Activated CD4-positive, alpha-beta T cell treated with anti-CD3 and anti-CD28 coated beads, Interleukin-2, amount 50 U/mL, for 24 hours (primary cell): Measurements from ENCODE around the gene MMP24.
A peak's percentile ranks its signal among the peaks of the same experiment; 100 is the strongest.
"Not testable (repeated sequence)": the region's sequence is repeated elsewhere in the genome, so short reads cannot be mapped to it uniquely, and the experiment has no call there.

Source experiments
- DNase-seq, 2 donors: peaks; one replicate each; pipeline ENCODE4 v3.0.0-alpha.2; 2020; ENCODE audit warnings: low read depth in 1 of 2, low spot score in 1 of 2

The MMP24 gene

GRCh38 chr20:35216541-35216940 is 9.9 kb upstream of the MMP24 start:
- DNase-seq: no peak

DNA sequence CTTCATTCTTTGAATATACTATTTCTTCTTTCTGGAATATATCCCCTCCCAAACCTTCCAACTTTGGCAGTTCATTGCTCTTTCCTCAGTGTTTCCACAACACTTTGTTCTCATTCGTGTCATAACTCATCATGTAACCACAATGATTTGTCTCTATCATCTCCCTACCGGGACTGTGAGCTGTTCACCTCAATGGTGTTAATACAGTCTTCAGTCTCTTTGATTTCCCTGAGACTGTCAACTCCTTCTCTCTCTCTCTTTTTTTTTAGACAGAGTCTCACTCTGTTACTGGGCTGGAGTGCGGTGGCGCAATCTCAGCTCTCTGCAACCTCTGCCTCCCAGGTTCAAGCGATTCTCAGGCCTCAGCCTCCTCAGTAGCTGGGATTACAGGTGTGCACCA is 2.5 kb upstream of the MMP24 start:
- no peak for DNase-seq

DNA sequence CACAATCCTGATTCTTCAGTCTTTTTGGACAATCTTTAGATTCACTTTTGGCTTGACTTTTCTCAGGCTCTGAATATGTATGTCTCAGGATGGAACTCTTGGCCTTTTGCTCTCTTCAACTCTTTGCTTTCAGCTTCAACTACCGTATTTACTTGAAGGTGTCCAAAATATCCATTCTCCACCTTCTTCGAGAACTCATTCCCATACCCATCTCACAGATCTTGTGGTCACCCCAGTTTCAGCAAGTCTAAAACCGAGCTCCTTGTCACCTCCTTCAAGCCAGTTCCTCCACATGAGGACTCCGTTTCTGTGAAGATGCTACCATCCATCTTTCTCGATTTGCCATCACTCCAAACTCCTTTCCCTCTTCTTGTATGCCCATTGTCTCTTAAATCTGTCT is 2.0 kb upstream of the MMP24 start:
- no peak for DNase-seq

GRCh38 chr20:35225319-35226125 is 968 bp upstream of the MMP24 start:
- DNase-seq: no peak

- peak; percentile 6 to 18 for DNase-seq
Measured at GRCh38 chr20:35226884-35227681, 593 bp downstream of the MMP24 start.

DNA sequence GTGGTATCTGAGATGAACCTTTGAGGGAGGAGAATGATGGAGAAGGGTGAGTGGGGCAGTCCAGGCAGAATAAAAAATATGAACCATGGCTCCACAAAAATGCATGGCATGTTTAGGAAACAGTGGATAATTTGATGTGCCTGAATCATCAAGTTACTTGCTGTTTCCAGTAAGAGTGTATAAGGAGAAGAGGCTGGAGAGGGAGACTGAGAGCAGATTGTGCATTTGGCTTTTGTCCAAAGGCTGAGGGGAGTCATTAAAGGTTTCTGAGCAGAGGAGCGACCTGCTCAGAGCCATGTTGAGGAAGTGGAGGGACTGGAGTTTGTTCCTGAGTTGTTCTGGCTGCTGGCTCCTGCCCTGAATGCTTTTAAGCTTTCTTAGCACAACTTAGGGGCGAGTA is 6.1 kb downstream of the MMP24 start:
- DNase-seq: no peak

DNA sequence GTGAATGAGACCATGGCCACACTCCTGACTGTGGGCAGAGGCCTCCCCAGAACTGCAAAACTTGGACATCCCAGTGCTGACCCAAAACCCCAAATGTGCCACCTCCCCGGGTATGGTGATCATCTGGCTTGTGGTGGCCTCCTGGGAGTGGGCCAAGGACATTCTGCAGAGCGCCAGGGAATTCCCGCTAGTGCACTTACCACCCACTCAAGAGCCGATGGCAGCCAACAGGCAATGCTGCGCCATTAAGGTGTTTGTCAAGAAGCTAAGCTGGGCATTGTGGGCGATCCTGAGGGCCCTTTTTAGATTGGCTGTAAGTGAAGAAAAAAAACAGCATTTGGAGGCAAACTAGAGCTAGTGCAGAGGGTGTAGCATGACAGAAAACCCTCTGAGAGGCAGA is 9.4 kb downstream of the MMP24 start:
- no peak for DNase-seq

DNA sequence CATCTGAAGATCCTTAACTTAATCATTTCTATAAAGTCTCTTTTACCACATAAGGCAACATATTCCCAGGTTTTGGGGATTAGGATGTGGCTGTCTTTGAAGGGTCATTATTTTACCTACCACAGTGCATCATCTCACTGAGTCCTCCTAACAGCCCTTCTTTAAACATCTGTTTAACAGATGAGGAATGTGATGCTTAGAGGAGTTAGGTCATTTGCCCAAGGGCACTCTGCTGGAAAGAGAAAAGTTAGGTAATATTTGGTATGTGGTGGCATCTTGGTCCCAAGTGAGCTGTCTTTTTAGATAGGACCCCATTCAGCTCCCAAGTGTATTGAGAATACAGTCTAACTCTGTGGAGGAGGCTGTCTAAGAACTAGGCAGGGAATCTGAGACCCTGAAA is 11.0 kb downstream of the MMP24 start:
- no peak for DNase-seq

GRCh38 chr20:35238170-35238569 is 11.7 kb downstream of the MMP24 start:
- DNase-seq: no peak

GRCh38 chr20:35238735-35239134 is 12.2 kb downstream of the MMP24 start:
- no peak for DNase-seq

DNA sequence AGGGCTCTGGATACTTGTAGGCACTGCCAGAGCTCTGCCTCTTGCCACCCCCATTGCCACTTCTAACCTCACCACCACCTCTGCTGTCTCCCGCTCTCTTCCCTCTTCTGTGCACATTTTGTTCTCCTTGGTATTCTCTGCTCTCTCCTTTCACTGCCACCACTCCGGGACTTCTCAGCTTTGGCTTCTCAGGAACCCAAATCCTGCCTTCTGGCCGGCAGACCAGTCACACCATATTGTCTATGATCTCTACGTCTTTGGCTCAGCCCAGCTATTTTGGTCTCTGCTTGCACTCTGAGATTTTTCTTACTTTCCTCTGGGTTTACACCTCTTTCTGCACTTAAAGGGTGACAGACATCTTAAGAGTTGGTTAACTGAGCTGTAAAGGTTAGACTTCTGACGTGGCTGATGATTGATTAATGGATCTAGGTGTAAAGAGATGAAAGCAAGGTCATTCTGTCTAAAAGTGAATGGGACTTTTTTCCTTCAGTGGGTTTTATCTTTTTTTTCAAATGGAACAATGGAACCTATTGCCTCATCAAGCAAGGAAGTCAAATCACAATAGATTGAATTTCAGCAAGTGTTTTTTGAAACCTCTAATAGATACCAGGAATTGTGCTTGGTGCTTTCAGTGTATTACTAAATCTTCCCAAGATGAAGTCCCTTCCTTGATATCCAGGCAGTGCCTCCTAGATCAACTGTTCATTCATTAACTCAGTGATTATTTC is 13.8 kb downstream of the MMP24 start:
- no peak for DNase-seq

DNA sequence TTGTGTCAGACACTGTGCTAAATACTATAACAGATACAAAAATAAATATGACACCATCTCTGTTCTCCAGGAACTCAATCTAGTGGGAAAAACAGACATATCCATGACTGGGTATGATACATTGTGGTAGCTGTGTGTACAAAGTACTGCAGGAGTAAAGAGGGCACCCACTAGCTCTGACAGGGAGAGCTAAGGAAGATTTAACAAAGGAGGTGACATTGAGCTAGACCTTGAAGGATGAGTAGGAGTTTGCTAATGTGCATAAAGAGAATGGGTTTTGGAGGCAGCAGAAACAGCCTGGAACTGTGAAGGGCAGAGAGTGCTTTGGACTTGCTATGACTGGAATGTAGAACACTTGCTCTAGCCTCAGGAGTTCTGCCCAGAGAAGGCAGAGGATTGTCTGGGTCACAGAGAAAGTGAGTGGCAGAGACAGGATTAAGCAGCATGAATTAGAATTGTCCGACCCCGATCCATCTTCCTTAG is 14.4 kb downstream of the MMP24 start:
- DNase-seq: no peak

GRCh38 chr20:35243317-35243716 is 16.8 kb downstream of the MMP24 start:
- no peak for DNase-seq

DNA sequence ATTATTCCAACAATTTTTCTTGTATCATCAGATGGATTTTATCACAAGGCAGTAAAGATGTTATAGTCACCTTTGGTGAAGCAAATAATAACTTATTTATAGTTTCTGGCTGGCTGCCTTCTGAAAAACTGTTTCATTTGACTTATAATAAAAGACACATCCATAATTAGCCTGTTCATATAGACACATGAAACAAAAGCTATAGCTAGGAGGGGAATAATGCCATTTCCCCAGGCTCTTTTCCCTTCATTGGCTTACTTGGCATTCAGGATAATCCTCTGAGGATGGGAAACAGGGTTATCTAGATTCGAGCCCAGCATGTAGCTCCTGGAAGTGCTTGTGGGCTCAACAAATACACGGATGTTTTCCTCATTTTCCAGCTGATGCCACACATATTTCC is 17.5 kb downstream of the MMP24 start:
- no peak for DNase-seq

DNA sequence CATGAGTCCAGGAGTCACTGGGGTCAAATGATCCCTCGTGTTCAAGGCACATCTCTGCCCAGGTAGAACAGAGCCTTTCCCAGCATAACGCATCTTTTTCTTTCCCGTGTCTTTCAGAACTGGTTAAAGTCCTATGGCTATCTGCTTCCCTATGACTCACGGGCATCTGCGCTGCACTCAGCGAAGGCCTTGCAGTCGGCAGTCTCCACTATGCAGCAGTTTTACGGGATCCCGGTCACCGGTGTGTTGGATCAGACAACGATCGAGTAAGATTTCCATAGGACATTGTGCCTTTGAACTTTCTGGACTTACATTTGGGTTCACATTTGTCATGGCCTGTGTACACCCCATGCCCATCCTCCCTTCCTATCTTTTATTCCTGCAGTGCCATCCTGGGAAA is 20.2 kb downstream of the MMP24 start:
- DNase-seq: no peak

GRCh38 chr20:35248641-35249475 is 22.4 kb downstream of the MMP24 start:
- DNase-seq: no peak

- DNase-seq: no peak
Measured at GRCh38 chr20:35251613-35251940, 25.1 kb downstream of the MMP24 start.

- no peak for DNase-seq
Measured at GRCh38 chr20:35252037-35252461, 25.6 kb downstream of the MMP24 start.

DNA sequence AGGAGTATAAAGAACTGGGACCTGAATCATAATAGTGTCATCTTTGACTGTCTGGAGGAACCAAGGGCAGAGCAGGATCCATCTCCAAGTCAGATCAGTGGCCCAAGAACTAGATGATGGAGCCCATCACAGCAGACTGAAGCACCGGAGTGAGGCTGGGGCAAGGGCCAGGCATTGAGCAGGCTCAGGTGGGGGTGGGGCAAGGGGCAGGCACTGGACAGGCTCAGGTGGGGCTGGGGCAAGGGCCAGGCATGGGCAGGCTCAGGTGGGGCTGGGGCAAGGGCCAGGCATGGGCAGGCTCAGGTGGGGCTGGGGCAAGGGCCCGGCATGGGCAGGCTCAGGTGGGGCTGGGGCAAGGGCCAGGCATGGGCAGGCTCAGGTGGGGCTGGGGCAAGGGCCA is 26.1 kb downstream of the MMP24 start:
- DNase-seq: not testable (repeated sequence)

DNA sequence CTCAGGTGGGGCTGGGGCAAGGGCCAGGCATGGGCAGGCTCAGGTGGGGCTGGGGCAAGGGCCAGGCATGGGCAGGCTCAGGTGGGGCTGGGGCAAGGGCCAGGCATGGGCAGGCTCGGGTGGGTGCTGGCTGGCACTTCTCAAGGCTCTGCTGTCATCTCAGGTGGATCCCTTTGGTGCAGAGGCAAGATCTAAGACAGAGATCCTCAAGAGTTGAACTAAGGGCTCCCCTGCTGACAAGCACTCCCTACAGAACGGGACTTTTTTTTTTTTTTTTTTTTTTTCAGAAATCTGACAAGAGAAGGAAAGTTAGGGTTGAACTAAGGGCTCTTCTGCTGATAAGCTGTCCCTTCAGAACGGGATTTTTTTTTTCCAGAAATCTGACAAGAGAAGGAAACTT is 26.5 kb downstream of the MMP24 start:
- no peak for DNase-seq

GRCh38 chr20:35254448-35254999 is 28.0 kb downstream of the MMP24 start:
- DNase-seq: no peak
